ENCODE results near the gene HAPLN3. TPM values are rescaled to one million over a fixed set of nuclear protein-coding genes. Genes with fewer than 3 reads are reported as not detected.

The HAPLN3 gene
- polyA plus RNA-seq, 1 of the 3 experiments (the other 2 are of a cell fraction), result 9.7 TPM

DNA sequence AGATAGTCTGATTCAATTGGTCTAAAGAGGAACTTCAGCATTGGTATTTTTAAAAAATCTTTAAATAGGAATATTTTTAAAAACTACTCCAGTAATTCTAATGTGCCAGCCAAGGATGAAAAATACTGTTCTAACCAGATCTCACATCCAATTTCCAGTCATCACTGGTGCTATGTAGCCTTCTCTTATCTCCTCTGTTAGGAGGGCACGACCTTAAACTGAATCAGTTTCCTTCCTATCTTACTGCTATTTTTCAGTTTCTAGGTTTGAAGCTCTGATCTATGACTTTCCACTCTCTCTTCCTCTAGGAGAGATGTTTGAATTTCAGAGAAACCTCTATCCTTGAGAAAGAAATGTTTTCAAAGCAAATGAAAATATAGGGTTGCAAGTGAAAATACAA is 31.9 kb downstream of the HAPLN3 start:
- ChIA-PET CTCF (interaction anchor here (2.4 kb wide), 1 partner anchor 16 kb away, joined by 11 read pairs; no protein-coding TSS in a partner anchor), POLR2A (no interaction called here)
- H2AFZ ChIP-seq (ENCODE audit: low read depth), result no peak overlapping the region
- no peaks in the 10 kb centered on the region for H3K79me2 ChIP-seq (ENCODE audit: insufficient read depth)
- no peak overlapping the region for H3K9ac ChIP-seq
- no peak overlapping the region for H3K4me3 ChIP-seq (ENCODE audit: low read depth in 2 of 2, low read length in 1 of 2)
- no peaks in the 10 kb centered on the region for H3K36me3 ChIP-seq (replicated peaks in 1 of 2; ENCODE audit: control insufficient read depth in 1 of 2, insufficient read depth in 2 of 2, low read length in 1 of 2)
- H3F3A ChIP-seq (replicated peaks; ENCODE audit: insufficient read depth), result no peaks in the 10 kb centered on the region
- WGBS (ENCODE audit: low lambda C conversion rate), result 17% methylated on average over 1 of the region's 1 CpG
- H3K27ac ChIP-seq (ENCODE audit: low read depth in 2 of 2, low read length in 1 of 2), result no peak overlapping the region
- no peaks in the 10 kb centered on the region for H4K20me1 ChIP-seq (ENCODE audit: insufficient read depth)
- no peaks in the 10 kb centered on the region; a peak in 1 of 4 replicates for H3K4me1 ChIP-seq (ENCODE audit: control insufficient read depth in 1 of 2, insufficient read depth in 2 of 2, low read depth in 1 of 2, low read length in 1 of 2)
- no peaks in the 10 kb centered on the region for H3K9me2 ChIP-seq
- H3K4me2 ChIP-seq, result no peak overlapping the region
- no peak for DNase-seq
- TF ChIP-seq YY1 (IDR thresholded peaks at IDR 0.05; ENCODE audit: low read depth), result no peak
- TF ChIP-seq, protein P1, sequence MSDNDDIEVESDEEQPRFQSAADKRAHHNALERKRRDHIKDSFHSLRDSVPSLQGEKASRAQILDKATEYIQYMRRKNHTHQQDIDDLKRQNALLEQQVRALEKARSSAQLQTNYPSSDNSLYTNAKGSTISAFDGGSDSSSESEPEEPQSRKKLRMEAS (IDR thresholded peaks at IDR 0.05; ENCODE audit: low read depth), result no peak
- TF ChIP-seq, protein P2, sequence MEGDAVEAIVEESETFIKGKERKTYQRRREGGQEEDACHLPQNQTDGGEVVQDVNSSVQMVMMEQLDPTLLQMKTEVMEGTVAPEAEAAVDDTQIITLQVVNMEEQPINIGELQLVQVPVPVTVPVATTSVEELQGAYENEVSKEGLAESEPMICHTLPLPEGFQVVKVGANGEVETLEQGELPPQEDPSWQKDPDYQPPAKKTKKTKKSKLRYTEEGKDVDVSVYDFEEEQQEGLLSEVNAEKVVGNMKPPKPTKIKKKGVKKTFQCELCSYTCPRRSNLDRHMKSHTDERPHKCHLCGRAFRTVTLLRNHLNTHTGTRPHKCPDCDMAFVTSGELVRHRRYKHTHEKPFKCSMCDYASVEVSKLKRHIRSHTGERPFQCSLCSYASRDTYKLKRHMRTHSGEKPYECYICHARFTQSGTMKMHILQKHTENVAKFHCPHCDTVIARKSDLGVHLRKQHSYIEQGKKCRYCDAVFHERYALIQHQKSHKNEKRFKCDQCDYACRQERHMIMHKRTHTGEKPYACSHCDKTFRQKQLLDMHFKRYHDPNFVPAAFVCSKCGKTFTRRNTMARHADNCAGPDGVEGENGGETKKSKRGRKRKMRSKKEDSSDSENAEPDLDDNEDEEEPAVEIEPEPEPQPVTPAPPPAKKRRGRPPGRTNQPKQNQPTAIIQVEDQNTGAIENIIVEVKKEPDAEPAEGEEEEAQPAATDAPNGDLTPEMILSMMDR (IDR thresholded peaks at IDR 0.05), result no peak
- no peak for TF ChIP-seq RFX5 (IDR thresholded peaks at IDR 0.05; ENCODE audit: low read length)
- no peak for TF ChIP-seq TEAD4 (IDR thresholded peaks at IDR 0.05; ENCODE audit: borderline replicate concordance, insufficient read depth)
- no peak for TF ChIP-seq CHD2 (IDR thresholded peaks at IDR 0.05; ENCODE audit: low read length, partially characterized antibody)
- TF ChIP-seq, protein P3, sequence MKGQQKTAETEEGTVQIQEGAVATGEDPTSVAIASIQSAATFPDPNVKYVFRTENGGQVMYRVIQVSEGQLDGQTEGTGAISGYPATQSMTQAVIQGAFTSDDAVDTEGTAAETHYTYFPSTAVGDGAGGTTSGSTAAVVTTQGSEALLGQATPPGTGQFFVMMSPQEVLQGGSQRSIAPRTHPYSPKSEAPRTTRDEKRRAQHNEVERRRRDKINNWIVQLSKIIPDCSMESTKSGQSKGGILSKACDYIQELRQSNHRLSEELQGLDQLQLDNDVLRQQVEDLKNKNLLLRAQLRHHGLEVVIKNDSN (IDR thresholded peaks at IDR 0.05; ENCODE audit: borderline replicate concordance, low read depth), result no peak
- no peak for TF ChIP-seq NFIC (IDR thresholded peaks at IDR 0.05; ENCODE audit: borderline replicate concordance)
- TF ChIP-seq, protein P4, sequence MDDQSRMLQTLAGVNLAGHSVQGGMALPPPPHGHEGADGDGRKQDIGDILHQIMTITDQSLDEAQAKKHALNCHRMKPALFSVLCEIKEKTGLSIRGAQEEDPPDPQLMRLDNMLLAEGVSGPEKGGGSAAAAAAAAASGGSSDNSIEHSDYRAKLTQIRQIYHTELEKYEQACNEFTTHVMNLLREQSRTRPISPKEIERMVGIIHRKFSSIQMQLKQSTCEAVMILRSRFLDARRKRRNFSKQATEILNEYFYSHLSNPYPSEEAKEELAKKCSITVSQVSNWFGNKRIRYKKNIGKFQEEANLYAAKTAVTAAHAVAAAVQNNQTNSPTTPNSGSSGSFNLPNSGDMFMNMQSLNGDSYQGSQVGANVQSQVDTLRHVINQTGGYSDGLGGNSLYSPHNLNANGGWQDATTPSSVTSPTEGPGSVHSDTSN (IDR thresholded peaks at IDR 0.05), result no peak
- TF ChIP-seq GABPA (IDR thresholded peaks at IDR 0.05; ENCODE audit: low read depth), result no peak
- TF ChIP-seq, protein P5, sequence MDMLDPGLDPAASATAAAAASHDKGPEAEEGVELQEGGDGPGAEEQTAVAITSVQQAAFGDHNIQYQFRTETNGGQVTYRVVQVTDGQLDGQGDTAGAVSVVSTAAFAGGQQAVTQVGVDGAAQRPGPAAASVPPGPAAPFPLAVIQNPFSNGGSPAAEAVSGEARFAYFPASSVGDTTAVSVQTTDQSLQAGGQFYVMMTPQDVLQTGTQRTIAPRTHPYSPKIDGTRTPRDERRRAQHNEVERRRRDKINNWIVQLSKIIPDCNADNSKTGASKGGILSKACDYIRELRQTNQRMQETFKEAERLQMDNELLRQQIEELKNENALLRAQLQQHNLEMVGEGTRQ (IDR thresholded peaks at IDR 0.05; ENCODE audit: borderline replicate concordance, low read depth, low read length), result no peak
- no peak for TF ChIP-seq NRF1 (IDR thresholded peaks at IDR 0.05; ENCODE audit: low read depth, low read length)
- TF ChIP-seq SIN3A (IDR thresholded peaks at IDR 0.05; ENCODE audit: borderline replicate concordance, low read depth, low read length), result no peak
- TF ChIP-seq RXRA (IDR thresholded peaks at IDR 0.05; ENCODE audit: borderline replicate concordance, low read depth), result no peak
- TF ChIP-seq, protein P6, sequence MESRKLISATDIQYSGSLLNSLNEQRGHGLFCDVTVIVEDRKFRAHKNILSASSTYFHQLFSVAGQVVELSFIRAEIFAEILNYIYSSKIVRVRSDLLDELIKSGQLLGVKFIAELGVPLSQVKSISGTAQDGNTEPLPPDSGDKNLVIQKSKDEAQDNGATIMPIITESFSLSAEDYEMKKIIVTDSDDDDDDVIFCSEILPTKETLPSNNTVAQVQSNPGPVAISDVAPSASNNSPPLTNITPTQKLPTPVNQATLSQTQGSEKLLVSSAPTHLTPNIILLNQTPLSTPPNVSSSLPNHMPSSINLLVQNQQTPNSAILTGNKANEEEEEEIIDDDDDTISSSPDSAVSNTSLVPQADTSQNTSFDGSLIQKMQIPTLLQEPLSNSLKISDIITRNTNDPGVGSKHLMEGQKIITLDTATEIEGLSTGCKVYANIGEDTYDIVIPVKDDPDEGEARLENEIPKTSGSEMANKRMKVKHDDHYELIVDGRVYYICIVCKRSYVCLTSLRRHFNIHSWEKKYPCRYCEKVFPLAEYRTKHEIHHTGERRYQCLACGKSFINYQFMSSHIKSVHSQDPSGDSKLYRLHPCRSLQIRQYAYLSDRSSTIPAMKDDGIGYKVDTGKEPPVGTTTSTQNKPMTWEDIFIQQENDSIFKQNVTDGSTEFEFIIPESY (IDR thresholded peaks at IDR 0.05; ENCODE audit: borderline replicate concordance, low read depth), result no peak
- TF ChIP-seq TCF12 (IDR thresholded peaks at IDR 0.05), result no peak
- TF ChIP-seq FOSL2 (IDR thresholded peaks at IDR 0.05; ENCODE audit: borderline replicate concordance, low read depth), result no peak
- H3K9me3 ChIP-seq, result no peaks in the 10 kb centered on the region
- H3K27me3 ChIP-seq (ENCODE audit: insufficient read depth), result no peaks in the 10 kb centered on the region; the same call in 1 of the 2 replicates

All from SK-N-SH (cell line).